ENCODE data around the gene CRTC1. TPM values are rescaled to one million over a fixed set of nuclear protein-coding genes. Genes with fewer than 3 reads are reported as not detected.

The CRTC1 gene
- polyA plus RNA-seq, 2 of the 4 experiments (the other 2 are of a cell fraction), result 0.87 to 4.0 TPM

- 16% methylated on average over 13 of the region's 37 CpGs for WGBS (ENCODE audit: missing lambda C conversion rate)
- Histone ChIP-seq H3K27ac (peak overlapping the region; percentile 84 to 99), H3K9me3 (no peaks in the 10 kb centered on the region), H3K4me1 (peaks cover 53% of the 10 kb centered on the region), H3K4me3 (peak overlapping the region; percentile 21; the same call in 1 of the 3 replicates), H3K4me2 (peak overlapping the region; percentile 76)
- peak; percentile 79 to 82 for ATAC-seq
- POLR2A ChIA-PET, result no interaction called here
- peak; percentile 66 to 68 for DNase-seq (ENCODE audit: low read depth in 1 of 2, low spot score in 1 of 2)
- CTCF ChIA-PET, result interaction anchor here (0.7 to 1.2 kb wide), 3 partner anchors 12 to 31 kb away, joined by 3 read pairs; no protein-coding TSS in a partner anchor
- FAIRE-seq, result no peak
- TF ChIP-seq NFE2L2 (conservative IDR thresholded peaks at IDR 0.05; ENCODE audit: low read length) (no peak), JUN (IDR thresholded peaks at IDR 0.05) (peak in 1 of 2 experiments; percentile 54; a peak in 1 of 5 replicates), FOSL2 (IDR thresholded peaks at IDR 0.05) (peak; percentile 39; the same call in 1 of the 2 replicates), FOSL2 (CRISPR knock-in tag; IDR thresholded peaks at IDR 0.05) (peak; percentile 91), SMC3 (IDR thresholded peaks at IDR 0.05) (no peak), EHF (CRISPR knock-in tag; IDR thresholded peaks at IDR 0.05) (no peak), EP300 (IDR thresholded peaks at IDR 0.05) (peak; percentile 28 to 51; a peak in 1 of 5 replicates), JUNB (IDR thresholded peaks at IDR 0.05) (0 out of 2 replicates have a peak, but pooled peaks have one; percentile 19)
- TF ChIP-seq, protein P1, sequence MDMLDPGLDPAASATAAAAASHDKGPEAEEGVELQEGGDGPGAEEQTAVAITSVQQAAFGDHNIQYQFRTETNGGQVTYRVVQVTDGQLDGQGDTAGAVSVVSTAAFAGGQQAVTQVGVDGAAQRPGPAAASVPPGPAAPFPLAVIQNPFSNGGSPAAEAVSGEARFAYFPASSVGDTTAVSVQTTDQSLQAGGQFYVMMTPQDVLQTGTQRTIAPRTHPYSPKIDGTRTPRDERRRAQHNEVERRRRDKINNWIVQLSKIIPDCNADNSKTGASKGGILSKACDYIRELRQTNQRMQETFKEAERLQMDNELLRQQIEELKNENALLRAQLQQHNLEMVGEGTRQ (IDR thresholded peaks at IDR 0.05), result 0 out of 2 replicates have a peak, but pooled peaks have one; percentile 29
Observed at GRCh38 chr19:18660051-18660910, 23.2 kb upstream of the CRTC1 start.

GRCh38 chr19:18660939-18661670 is 22.4 kb upstream of the CRTC1 start:
- FAIRE-seq (no peak), ATAC-seq (no peak), DNase-seq (ENCODE audit: low read depth in 1 of 2, low spot score in 1 of 2) (no peak)
- Histone ChIP-seq H3K4me3 (no peak overlapping the region), H3K9me3 (no peaks in the 10 kb centered on the region), H3K27ac (peak overlapping the region; percentile 84 to 99), H3K4me1 (peaks cover 53% of the 10 kb centered on the region), H3K4me2 (peak overlapping the region; percentile 76)
- 89% methylated on average over 4 of the region's 10 CpGs for WGBS (ENCODE audit: missing lambda C conversion rate)
- POLR2A ChIA-PET, result no interaction called here
- TF ChIP-seq FOSB (CRISPR knock-in tag; IDR thresholded peaks at IDR 0.05) (no peak), CHD2 (IDR thresholded peaks at IDR 0.05; ENCODE audit: low read length, partially characterized antibody) (no peak), HOXB5 (CRISPR knock-in tag; IDR thresholded peaks at IDR 0.05) (no peak), MAFK (IDR thresholded peaks at IDR 0.05; ENCODE audit: partially characterized antibody) (no peak), CEBPB (IDR thresholded peaks at IDR 0.05) (no peak)
- CTCF ChIA-PET, result interaction anchor here (0.7 to 1.2 kb wide), 3 partner anchors 12 to 32 kb away, joined by 3 read pairs; no protein-coding TSS in a partner anchor

DNA sequence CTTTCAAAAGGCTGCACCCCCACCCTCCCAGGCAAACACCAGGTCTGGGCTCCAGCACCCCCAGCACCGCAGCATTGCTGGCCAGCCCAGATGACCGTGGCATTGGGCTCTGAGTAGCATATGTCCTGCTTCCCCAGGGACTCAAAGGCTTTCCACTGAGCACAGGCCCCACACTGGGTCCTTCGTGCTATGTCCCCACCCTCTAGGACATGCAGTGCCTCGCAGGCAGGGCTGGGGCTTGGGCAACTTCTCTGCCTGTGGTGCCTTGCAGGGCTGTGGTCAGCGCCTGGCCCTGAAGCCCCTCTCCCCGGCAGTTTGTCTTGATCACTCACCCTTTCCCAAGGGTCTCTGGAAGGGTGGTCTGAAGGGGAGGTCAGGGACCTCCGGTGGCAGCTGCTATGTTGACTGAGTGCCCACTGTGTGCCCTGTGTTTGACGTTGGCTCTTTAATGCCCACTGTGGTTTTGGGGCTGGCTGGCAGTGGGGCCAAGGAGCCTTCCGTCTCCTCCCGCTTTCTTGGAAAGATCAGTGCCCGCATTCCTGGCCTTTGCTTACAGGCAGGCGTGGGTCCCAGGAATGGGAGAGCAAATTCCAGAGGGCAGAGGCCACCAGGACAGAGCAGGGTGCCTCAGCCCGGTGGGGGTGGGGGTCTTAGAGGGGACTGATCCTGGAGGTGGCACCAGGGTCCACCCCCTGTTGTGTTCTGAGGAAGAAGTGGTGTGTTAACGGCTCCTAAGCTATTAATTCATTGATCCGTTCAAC is 20.3 kb upstream of the CRTC1 start:
- Histone ChIP-seq H3K4me3 (no peak overlapping the region), H3K9me3 (no peaks in the 10 kb centered on the region), H3K27ac (peak overlapping the region; percentile 28 to 80; a peak in 3 of 6 replicates), H3K4me1 (peaks cover 45% of the 10 kb centered on the region), H3K4me2 (0 out of 3 replicates have a peak overlapping the region, but pooled peaks have one; percentile 28)
- FAIRE-seq (no peak), ATAC-seq (no peak), DNase-seq (ENCODE audit: low read depth in 1 of 2, low spot score in 1 of 2) (no peak)
- WGBS (ENCODE audit: missing lambda C conversion rate), result 91% methylated on average over 4 of the region's 15 CpGs
- TF ChIP-seq PHF8 (IDR thresholded peaks at IDR 0.05; ENCODE audit: borderline replicate concordance, low read depth) (no peak), NFE2L2 (conservative IDR thresholded peaks at IDR 0.05; ENCODE audit: low read length) (no peak), TP53 (CRISPR knock-in tag; IDR thresholded peaks at IDR 0.05) (no peak), RAD21 (conservative IDR thresholded peaks at IDR 0.05 in 1 of 2, IDR thresholded peaks at IDR 0.05 in 1 of 2) (no peak), ATOH8 (CRISPR knock-in tag; IDR thresholded peaks at IDR 0.05; ENCODE audit: low read depth) (no peak), ESRRA (IDR thresholded peaks at IDR 0.05; ENCODE audit: borderline replicate concordance, low read length) (no peak), RNF2 (IDR thresholded peaks at IDR 0.05; ENCODE audit: borderline replicate concordance, low read depth) (no peak), MYC (IDR thresholded peaks at IDR 0.05; ENCODE audit: borderline replicate concordance, low read length) (no peak), CBX2 (IDR thresholded peaks at IDR 0.05; ENCODE audit: borderline replicate concordance, low read depth) (no peak), ZSCAN20 (CRISPR knock-in tag; IDR thresholded peaks at IDR 0.05) (no peak), ZFP36 (IDR thresholded peaks at IDR 0.05; ENCODE audit: borderline replicate concordance, partially characterized antibody) (no peak), JUNB (IDR thresholded peaks at IDR 0.05) (no peak), EP300 (IDR thresholded peaks at IDR 0.05) (no peak), FOSL2 (IDR thresholded peaks at IDR 0.05) (no peak), FOSL2 (CRISPR knock-in tag; IDR thresholded peaks at IDR 0.05) (no peak)
- TF ChIP-seq, protein P2, sequence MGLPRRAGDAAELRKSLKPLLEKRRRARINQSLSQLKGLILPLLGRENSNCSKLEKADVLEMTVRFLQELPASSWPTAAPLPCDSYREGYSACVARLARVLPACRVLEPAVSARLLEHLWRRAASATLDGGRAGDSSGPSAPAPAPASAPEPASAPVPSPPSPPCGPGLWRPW (IDR thresholded peaks at IDR 0.05), result no peak
- CTCF ChIA-PET, result no interaction called here
- POLR2A ChIA-PET, result no interaction called here

Measured in A549 (cell line).